ENCODE measurements around the gene SH3BGRL.
"Not testable (repeated sequence)": the region's sequence is repeated elsewhere in the genome, so short reads cannot be mapped to it uniquely, and the experiment has no call there.

Gene SH3BGRL

GRCh38 chrX:81259714-81260395 is 58.0 kb downstream of the SH3BGRL start:
- no peak for DNase-seq

- DNase-seq = no peak
Measured at GRCh38 chrX:81261576-81261975, 59.7 kb downstream of the SH3BGRL start.

- no peak for DNase-seq
Measured at GRCh38 chrX:81263059-81263458, 61.2 kb downstream of the SH3BGRL start.

- no peak for DNase-seq
Measured at GRCh38 chrX:81278616-81279015, 76.7 kb downstream of the SH3BGRL start.

GRCh38 chrX:81280148-81280547 is 78.2 kb downstream of the SH3BGRL start:
- DNase-seq = no peak

GRCh38 chrX:81286075-81286474 is 84.2 kb downstream of the SH3BGRL start:
- DNase-seq = no peak

- no peak for DNase-seq
Measured at GRCh38 chrX:81286608-81287007, 84.7 kb downstream of the SH3BGRL start.

- DNase-seq = no peak
Measured at GRCh38 chrX:81291996-81292395, 90.1 kb downstream of the SH3BGRL start.

GRCh38 chrX:81294101-81294500 is 92.2 kb downstream of the SH3BGRL start:
- no peak for DNase-seq

GRCh38 chrX:81301877-81302276 is 100.0 kb downstream of the SH3BGRL start:
- no peak for DNase-seq

- DNase-seq = no peak
Measured at GRCh38 chrX:81304563-81304962, 102.7 kb downstream of the SH3BGRL start.

GRCh38 chrX:81305240-81305639 is 103.3 kb downstream of the SH3BGRL start:
- DNase-seq = no peak

GRCh38 chrX:81308086-81308829 is 106.4 kb downstream of the SH3BGRL start:
- no peak for DNase-seq

- DNase-seq = no peak
Measured at GRCh38 chrX:81316163-81316562, 114.3 kb downstream of the SH3BGRL start.

GRCh38 chrX:81331653-81332052 is 129.8 kb downstream of the SH3BGRL start:
- not testable (repeated sequence) for DNase-seq

GRCh38 chrX:81336455-81337152 is 134.7 kb downstream of the SH3BGRL start:
- no peak for DNase-seq

- no peak for DNase-seq
Measured at GRCh38 chrX:81337805-81338204, 135.9 kb downstream of the SH3BGRL start.

GRCh38 chrX:81338924-81339323 is 137.0 kb downstream of the SH3BGRL start:
- no peak for DNase-seq

GRCh38 chrX:81345296-81345695 is 143.4 kb downstream of the SH3BGRL start:
- DNase-seq = not testable (repeated sequence)
